Ishikawa (cell line): ENCODE measurements around the gene JAML.

Experiments
- CEBPB ChIP-seq: IDR thresholded peaks from 2 replicates; pipeline ENCODE4 v1.6.1; 2012
- CREB1 ChIP-seq: IDR thresholded peaks from 2 replicates; pipeline ENCODE4 v1.6.1; 2012; ENCODE audit warnings: low read depth
- EP300 ChIP-seq: IDR thresholded peaks from 2 replicates; pipeline ENCODE4 v1.6.1; 2012; ENCODE audit warnings: borderline replicate concordance
- MAX ChIP-seq: IDR thresholded peaks from 2 replicates; pipeline ENCODE4 v1.6.1; 2012
- RAD21 ChIP-seq: IDR thresholded peaks from 2 replicates; pipeline ENCODE4 v1.6.1; 2012; ENCODE audit warnings: low read depth
- YY1 ChIP-seq: IDR thresholded peaks from 2 replicates; pipeline ENCODE4 v1.6.1; 2012; ENCODE audit warnings: low read depth
- ZBTB7A ChIP-seq: IDR thresholded peaks from 2 replicates; pipeline ENCODE4 v1.6.1; 2012; ENCODE audit warnings: low read depth

DNA sequence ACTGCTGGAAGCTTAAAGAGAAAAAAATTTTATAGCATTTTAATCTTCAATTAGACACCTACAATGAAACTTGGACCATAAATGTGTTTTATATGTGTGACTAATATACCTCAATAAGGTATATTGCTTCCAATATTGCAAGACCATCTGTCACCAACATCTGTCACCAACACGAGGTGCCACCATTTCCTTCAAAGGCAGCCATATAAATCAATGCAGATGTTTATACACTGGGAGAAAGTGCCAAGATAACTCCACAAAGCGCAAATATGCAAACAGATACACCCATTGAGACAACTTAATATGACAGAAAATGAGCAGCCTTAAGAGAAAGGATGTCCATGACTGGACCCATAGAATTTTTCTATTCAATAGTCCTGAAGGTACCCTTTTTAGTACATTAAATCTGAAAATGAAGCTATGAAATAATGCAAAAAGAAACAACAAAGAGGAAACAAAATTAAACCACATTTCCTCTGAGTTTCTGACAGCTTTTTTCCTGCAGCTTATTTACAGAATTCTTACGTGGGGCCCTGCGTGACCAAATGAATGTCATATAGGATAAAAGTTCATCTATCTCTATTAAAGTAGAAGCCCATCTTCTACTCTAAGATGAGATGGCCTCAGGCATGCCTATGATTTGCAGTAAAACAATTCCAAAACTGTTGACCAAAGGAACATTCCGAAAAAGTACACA lies 14.8 kb upstream of the JAML start:
- no peak for TF ChIP-seq EP300
- TF ChIP-seq ZBTB7A = no peak
- no peak for TF ChIP-seq CREB1
- no peak for TF ChIP-seq YY1
- no peak for TF ChIP-seq CEBPB
- TF ChIP-seq RAD21 = no peak
- no peak for TF ChIP-seq MAX
